HEK293T (cell line): ENCODE data around the gene TMEM203.

Experiments used
- CTCF ChIA-PET: fragments of 350-600 bp; formaldehyde crosslinking; extraction: SDS; loops from one replicate; lab custom pipeline; 2021; ENCODE audit warnings: antibody characterized with exemption, inconsistent platforms; lab: Yijun Ruan, JAX
- POLR2A ChIA-PET: fragments of 350-600 bp; formaldehyde crosslinking; extraction: SDS; loops from one replicate; lab custom pipeline; 2020; ENCODE audit warnings: antibody characterized with exemption, inconsistent platforms; lab: Yijun Ruan, JAX
- DNase-seq: peaks from one replicate; pipeline ENCODE4 v3.0.0; 2012; ENCODE audit warnings: mixed read lengths; ENCODE audit errors: extremely low spot score
- ARNT ChIP-seq: fragments of 450-650 bp; IDR thresholded peaks from 2 replicates; pipeline ENCODE4 v1.6.1; 2017; ENCODE audit warnings: mild to moderate bottlenecking
- BHLHE40 ChIP-seq: fragments of 450-650 bp; IDR thresholded peaks from 2 replicates; pipeline ENCODE4 v1.6.1; 2016; ENCODE audit warnings: mild to moderate bottlenecking, moderate library complexity, borderline replicate concordance
- CTBP1 ChIP-seq: fragments of 450-650 bp; IDR thresholded peaks from 2 replicates; pipeline ENCODE4 v1.6.1; 2016; ENCODE audit warnings: borderline replicate concordance
- ELF4 ChIP-seq: fragments of 450-650 bp; IDR thresholded peaks from 2 replicates; pipeline ENCODE4 v1.6.1; 2017; ENCODE audit warnings: antibody characterized with exemption
- FOXA1 ChIP-seq: fragments of 450-650 bp; IDR thresholded peaks from 2 replicates; pipeline ENCODE4 v1.6.1; 2016; ENCODE audit warnings: mild to moderate bottlenecking
- FOXK2 ChIP-seq: fragments of 450-650 bp; IDR thresholded peaks from 2 replicates; pipeline ENCODE4 v1.6.1; 2016; ENCODE audit warnings: mild to moderate bottlenecking
- FOXM1 ChIP-seq: fragments of 450-650 bp; IDR thresholded peaks from 2 replicates; pipeline ENCODE4 v1.6.1; 2017; ENCODE audit warnings: mild to moderate bottlenecking, borderline replicate concordance
- HDGF ChIP-seq: fragments of 450-650 bp; IDR thresholded peaks from 2 replicates; pipeline ENCODE4 v1.6.1; 2017; ENCODE audit warnings: antibody characterized with exemption, borderline replicate concordance
- L3MBTL2 ChIP-seq: fragments of 450-650 bp; conservative IDR thresholded peaks from 2 replicates; pipeline ENCODE4 v1.6.1; 2016; ENCODE audit warnings: mild to moderate bottlenecking
- LEF1 ChIP-seq: fragments of 450-650 bp; IDR thresholded peaks from 2 replicates; pipeline ENCODE4 v1.6.1; 2017; ENCODE audit warnings: mild to moderate bottlenecking, borderline replicate concordance
- NFRKB ChIP-seq: fragments of 450-650 bp; IDR thresholded peaks from 2 replicates; pipeline ENCODE4 v1.6.1; 2016; ENCODE audit warnings: mild to moderate bottlenecking, moderate library complexity
- SP1 ChIP-seq: fragments of 450-650 bp; IDR thresholded peaks from 2 replicates; pipeline ENCODE4 v1.6.1; 2017
- SUZ12 ChIP-seq: fragments of 450-650 bp; IDR thresholded peaks from 2 replicates; pipeline ENCODE4 v1.6.1; 2016; ENCODE audit warnings: mild to moderate bottlenecking
- TARDBP ChIP-seq: fragments of 450-650 bp; IDR thresholded peaks from 2 replicates; pipeline ENCODE4 v1.6.1; 2016
- ZNF384 ChIP-seq: fragments of 450-650 bp; IDR thresholded peaks from 2 replicates; pipeline ENCODE4 v1.6.1; 2016
- TF ChIP-seq, protein P1 (sequence below): fragments of 450-650 bp; IDR thresholded peaks from 2 replicates; pipeline ENCODE4 v1.6.1; 2016

The TMEM203 gene

GRCh38 chr9:137160716-137161557 lies 44.5 kb downstream of the TMEM203 start:
- POLR2A ChIA-PET, result no interaction called here
- no peak for DNase-seq
- CTCF ChIA-PET, result no interaction called here
- TF ChIP-seq ELF4 (no peak), FOXK2 (no peak), L3MBTL2 (no peak), NFRKB (no peak), SP1 (no peak), SUZ12 (no peak)

DNA sequence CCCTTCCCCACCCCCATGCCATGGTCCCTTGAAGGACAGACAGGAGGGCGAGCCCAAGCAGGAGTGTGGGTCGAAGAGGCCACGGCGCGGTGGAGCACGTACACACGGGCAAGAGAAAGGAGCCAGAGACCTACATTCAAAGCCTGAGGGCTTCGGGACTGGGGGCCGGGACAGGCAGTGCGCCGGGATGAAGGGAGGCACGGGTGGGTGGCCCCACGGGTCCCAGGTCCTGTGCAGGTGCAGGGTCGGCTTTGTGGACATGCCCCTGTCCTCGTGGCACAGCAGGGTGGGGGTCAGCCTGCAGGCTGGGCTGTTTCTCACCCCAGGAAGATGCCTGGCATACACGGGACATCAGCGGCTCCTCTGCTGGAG lies 45.4 kb downstream of the TMEM203 start:
- CTCF ChIA-PET, result no interaction called here
- POLR2A ChIA-PET, result no interaction called here
- DNase-seq, result no peak

DNA sequence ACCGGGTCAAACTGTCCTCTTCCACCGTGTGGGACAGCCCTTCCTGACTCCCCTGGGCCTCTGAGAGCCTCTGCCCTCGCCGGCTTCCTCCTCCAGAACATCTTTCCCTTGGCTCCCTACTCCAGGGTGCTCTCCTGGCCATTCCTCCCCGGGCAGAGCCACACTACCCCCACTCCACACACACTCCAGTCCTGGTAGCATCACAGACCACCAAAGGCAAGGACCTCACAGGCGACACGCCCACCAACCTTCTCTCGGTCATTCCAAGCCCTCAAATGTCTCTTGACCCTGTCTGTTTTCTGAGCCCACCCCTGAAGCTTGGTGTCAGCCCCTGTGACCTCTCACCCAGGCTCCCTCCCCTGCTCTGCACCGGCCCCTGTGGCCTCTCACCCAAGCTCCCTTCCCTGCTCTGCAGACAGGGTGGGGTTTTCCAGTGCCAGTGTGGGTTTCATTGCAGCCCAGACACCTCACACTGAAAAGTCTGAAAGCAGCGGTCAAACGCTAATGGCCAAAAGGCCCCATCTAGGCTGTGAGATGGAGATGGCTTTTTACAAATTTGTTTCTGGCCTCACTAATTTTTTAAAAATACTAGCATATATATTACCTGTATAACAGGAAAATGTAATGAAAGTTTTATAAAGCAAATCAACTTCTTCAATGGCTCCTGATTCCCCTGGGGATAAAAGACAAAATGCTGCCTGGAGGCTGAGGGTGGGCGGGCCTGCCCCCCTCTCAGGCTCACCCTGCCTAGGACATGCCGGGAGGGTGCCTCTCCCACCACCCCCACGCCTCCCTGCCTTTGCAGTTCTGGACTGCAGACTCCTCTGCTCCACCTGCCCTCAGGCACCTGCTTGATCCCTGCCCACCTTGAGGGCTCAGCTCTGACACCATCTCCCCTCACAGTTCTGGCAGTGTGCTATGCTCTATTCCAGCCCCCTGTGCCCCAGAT lies 46.1 kb downstream of the TMEM203 start:
- TF ChIP-seq FOXK2, result no peak
- no peak for TF ChIP-seq NFRKB
- ChIA-PET CTCF (no interaction called here), POLR2A (interaction anchor here (1.5 kb wide), 1 partner anchor 73 kb away, joined by 3 read pairs; the partner anchor contains the start of gene MAN1B1)
- no peak for DNase-seq

More for the DNA sequence above, 45.4 kb downstream of the TMEM203 start:
- no peak for TF ChIP-seq FOXA1
- no peak for TF ChIP-seq ZNF384
- no peak for TF ChIP-seq L3MBTL2
- TF ChIP-seq SP1, result no peak
- no peak for TF ChIP-seq TARDBP
- no peak for TF ChIP-seq HDGF
- no peak for TF ChIP-seq BHLHE40
- TF ChIP-seq FOXM1, result no peak
- no peak for TF ChIP-seq ELF4
- no peak for TF ChIP-seq NFRKB
- TF ChIP-seq, protein P1, sequence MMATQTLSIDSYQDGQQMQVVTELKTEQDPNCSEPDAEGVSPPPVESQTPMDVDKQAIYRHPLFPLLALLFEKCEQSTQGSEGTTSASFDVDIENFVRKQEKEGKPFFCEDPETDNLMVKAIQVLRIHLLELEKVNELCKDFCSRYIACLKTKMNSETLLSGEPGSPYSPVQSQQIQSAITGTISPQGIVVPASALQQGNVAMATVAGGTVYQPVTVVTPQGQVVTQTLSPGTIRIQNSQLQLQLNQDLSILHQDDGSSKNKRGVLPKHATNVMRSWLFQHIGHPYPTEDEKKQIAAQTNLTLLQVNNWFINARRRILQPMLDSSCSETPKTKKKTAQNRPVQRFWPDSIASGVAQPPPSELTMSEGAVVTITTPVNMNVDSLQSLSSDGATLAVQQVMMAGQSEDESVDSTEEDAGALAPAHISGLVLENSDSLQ, result no peak
- TF ChIP-seq ARNT, result no peak
- no peak for TF ChIP-seq SUZ12
- TF ChIP-seq FOXK2, result no peak
- TF ChIP-seq LEF1, result no peak

GRCh38 chr9:137158625-137159024 lies 46.8 kb downstream of the TMEM203 start:
- DNase-seq, result no peak
- CTCF ChIA-PET, result interaction anchor here (1.0 kb wide), 1 partner anchor 69 kb away, joined by 3 read pairs; the partner anchor contains the start of gene RNF224
- POLR2A ChIA-PET, result interaction anchor here (1.5 to 2.7 kb wide), 2 partner anchors 29 to 72 kb away, joined by 3 to 21 read pairs; partner anchors contain the start of gene MAN1B1
- no peak for TF ChIP-seq BHLHE40
- no peak for TF ChIP-seq ZNF384
- no peak for TF ChIP-seq ELF4
- TF ChIP-seq HDGF, result no peak
- no peak for TF ChIP-seq LEF1
- no peak for TF ChIP-seq TARDBP
- no peak for TF ChIP-seq SUZ12
- TF ChIP-seq SP1, result no peak
- no peak for TF ChIP-seq ARNT
- no peak for TF ChIP-seq CTBP1
- TF ChIP-seq FOXK2, result no peak
- no peak for TF ChIP-seq FOXM1
- TF ChIP-seq NFRKB, result no peak
- no peak for TF ChIP-seq FOXA1
- TF ChIP-seq, protein P1, result no peak
- TF ChIP-seq L3MBTL2, result no peak

DNA sequence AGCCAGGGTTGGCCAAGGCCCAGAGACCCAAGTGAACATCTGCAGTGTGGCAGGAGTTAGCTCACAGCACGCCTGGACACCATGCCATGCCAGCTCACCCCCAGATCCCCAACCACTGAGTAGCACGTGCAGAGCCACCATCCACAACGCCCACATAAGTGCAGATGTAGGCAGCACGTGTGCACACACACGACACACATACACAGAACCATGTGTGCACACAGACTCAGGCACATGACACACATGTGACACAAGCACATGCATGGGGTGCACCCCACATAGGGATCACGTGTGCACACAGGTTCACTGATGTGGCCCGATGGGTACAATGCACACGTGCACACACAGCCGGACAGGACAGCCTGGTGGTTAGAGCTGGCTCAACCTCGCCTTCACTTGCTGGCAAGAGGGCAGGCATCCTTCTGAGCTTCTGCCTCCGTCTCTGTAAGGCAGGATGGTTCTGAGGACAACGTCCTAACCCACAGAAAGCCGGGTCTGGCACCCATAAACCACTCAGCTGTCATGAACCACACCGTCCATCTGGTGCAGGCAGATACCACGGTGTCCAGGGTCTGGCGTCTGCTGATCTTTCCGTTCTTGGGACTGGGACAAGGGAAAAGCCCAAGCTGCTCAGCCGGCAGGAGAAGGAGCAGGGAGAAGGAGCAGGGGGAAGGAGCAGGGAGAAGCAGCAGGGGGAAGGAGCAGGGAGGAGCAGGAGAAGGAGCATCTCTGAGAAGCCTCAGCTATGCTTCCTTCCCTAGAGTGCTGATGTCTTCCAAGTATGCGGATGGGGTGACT lies 47.6 kb downstream of the TMEM203 start:
- TF ChIP-seq FOXM1 (no peak), FOXK2 (no peak), ZNF384 (no peak), BHLHE40 (no peak), SUZ12 (no peak), TARDBP (no peak), ARNT (no peak), ELF4 (no peak), L3MBTL2 (no peak), CTBP1 (no peak), LEF1 (no peak), FOXA1 (no peak), SP1 (no peak)
- TF ChIP-seq, protein P1, result no peak
- POLR2A ChIA-PET, result interaction anchor here (0.9 to 2.7 kb wide), 3 partner anchors 11 to 310 kb away, joined by 3 to 21 read pairs (median 3); no protein-coding TSS in a partner anchor
- CTCF ChIA-PET, result interaction anchor here (1.0 to 1.9 kb wide), 2 partner anchors 10 to 70 kb away, joined by 3 to 5 read pairs; partner anchors contain the start of gene RNF224
- DNase-seq, result no peak
